Activated naive CD4-positive, alpha-beta T cell treated with anti-CD3 and anti-CD28 coated beads, Interleukin-2, amount 50 U/mL, for 24 hours (primary cell): Measurements from ENCODE around the gene GGTLC2.
"Not testable (repeated sequence)": the region's sequence is repeated elsewhere in the genome, so short reads cannot be mapped to it uniquely, and the experiment has no call there.

ENCODE experiments used
- H3K27ac Mint-ChIP-seq: one replicate; pipeline ENCODE4 v1.8.0; 2021; ENCODE audit warnings: mild to moderate bottlenecking, mixed read lengths
- H3K27me3 Mint-ChIP-seq: one replicate; pipeline ENCODE4 v1.8.0; 2021; ENCODE audit warnings: mixed read lengths
- H3K36me3 Mint-ChIP-seq: one replicate; pipeline ENCODE4 v1.8.0; 2021; ENCODE audit warnings: mixed read lengths
- H3K4me1 Mint-ChIP-seq: one replicate; pipeline ENCODE4 v1.8.0; 2021; ENCODE audit warnings: mixed read lengths
- H3K4me3 Mint-ChIP-seq: one replicate; pipeline ENCODE4 v1.8.0; 2021; ENCODE audit warnings: mild to moderate bottlenecking, mixed read lengths
- H3K9me3 Mint-ChIP-seq: one replicate; pipeline ENCODE4 v1.8.0; 2021; ENCODE audit warnings: mixed read lengths

Gene GGTLC2

GRCh38 chr22:22619765-22620414 is 24.5 kb upstream of the GGTLC2 start:
- Mint-ChIP-seq H3K4me1 (peaks cover 11% of the 10 kb centered on the region), H3K27me3 (no peaks in the 10 kb centered on the region), H3K9me3 (peaks cover 5% of the 10 kb centered on the region), H3K36me3 (no peaks in the 10 kb centered on the region), H3K4me3 (no peak overlapping the region), H3K27ac (no peak overlapping the region)

DNA sequence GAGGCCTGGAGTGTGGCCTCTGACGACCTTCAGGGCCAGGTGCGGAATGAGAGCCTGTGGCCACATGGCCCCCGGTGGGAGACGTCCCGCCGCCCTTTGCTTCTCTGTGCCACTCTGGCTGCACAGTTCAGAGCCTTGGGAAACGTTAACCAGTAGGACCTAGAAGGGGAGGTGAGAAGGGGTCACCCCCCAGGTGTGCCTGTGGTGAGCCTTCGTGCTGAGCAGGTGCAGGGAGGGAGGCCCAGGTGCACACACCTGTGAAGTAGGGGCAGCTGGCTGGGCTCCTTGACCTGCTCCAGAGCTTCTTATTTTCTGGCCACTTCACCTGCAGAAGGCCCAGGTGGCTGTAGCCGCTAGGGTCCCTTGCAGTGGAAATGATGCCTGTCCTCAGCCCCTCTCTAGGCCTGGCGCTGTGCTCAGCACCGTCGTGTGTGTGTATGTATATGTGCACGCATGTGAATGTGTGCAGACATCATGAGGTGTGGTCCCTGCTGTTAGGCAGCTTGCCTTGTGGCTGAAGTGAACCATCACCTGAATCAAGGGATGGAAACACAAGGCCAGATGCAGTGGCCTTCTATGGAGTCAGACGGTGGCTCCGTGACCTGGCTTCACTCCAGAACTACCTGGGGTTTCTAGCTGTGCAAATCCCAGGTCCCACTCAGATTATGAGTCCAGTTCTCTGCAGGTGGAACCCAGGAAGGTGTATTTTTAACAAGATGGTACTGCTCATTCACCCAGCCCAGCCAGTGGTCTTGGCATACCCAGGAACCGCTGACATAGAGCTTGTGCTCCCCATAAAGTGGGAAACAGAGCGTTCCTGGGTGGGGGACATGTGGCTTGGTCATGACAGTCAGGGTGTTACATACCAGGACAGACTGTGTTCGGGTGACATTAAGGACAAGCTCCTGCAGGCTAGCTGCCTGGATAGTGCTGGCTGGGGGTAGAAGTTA is 15.6 kb upstream of the GGTLC2 start:
- H3K4me1 Mint-ChIP-seq, H3K27me3 Mint-ChIP-seq, H3K27ac Mint-ChIP-seq, H3K36me3 Mint-ChIP-seq, H3K9me3 Mint-ChIP-seq, H3K4me3 Mint-ChIP-seq: not testable (repeated sequence)

DNA sequence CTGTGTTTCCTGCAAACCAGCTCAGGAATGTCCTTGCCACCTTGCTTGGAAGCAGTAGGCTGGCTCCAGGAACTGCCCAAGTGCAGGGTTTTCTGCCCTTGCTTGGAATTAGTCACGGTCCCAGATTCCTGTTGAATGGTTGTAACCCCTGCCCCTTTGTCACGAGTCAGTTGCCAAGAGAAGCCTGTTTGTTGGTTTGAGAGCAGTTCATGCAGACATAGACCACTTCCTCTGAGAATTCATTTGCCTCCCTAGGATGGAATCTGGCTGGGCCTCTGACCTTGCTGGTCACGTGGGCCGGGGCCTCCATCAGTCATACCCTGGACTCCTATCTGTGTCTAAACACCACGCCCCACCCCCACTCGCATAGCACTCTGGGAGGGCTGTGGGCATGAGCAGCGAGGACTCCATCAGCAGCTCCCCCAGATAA is 13.2 kb upstream of the GGTLC2 start:
- not testable (repeated sequence) for H3K9me3 Mint-ChIP-seq, H3K27me3 Mint-ChIP-seq, H3K36me3 Mint-ChIP-seq, H3K4me1 Mint-ChIP-seq, H3K27ac Mint-ChIP-seq, H3K4me3 Mint-ChIP-seq

GRCh38 chr22:22632226-22632625 is 12.2 kb upstream of the GGTLC2 start:
- not testable (repeated sequence) for H3K9me3 Mint-ChIP-seq, H3K4me1 Mint-ChIP-seq, H3K27ac Mint-ChIP-seq, H3K4me3 Mint-ChIP-seq, H3K27me3 Mint-ChIP-seq, H3K36me3 Mint-ChIP-seq

DNA sequence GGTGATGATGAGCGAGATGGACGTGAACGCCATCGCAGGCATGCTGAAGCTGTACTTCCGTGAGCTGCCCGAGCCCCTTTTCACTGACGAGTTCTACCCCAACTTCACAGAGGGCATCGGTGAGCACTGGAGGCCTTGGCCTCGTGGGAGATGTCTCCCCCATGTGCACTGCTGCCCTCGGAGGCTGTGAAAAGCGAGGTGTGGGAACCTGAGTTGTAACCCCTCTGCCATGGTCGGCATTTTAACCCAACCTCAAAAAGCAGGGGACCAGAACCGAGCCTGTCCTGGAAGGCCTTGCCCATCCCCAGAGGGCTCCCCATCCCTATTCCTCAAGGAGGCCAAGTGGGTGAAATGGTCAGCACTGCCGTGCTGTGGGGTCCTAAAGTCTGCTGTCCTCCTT is 10.9 kb upstream of the GGTLC2 start:
- H3K36me3 Mint-ChIP-seq, H3K27me3 Mint-ChIP-seq, H3K4me3 Mint-ChIP-seq, H3K4me1 Mint-ChIP-seq, H3K27ac Mint-ChIP-seq, H3K9me3 Mint-ChIP-seq: not testable (repeated sequence)

DNA sequence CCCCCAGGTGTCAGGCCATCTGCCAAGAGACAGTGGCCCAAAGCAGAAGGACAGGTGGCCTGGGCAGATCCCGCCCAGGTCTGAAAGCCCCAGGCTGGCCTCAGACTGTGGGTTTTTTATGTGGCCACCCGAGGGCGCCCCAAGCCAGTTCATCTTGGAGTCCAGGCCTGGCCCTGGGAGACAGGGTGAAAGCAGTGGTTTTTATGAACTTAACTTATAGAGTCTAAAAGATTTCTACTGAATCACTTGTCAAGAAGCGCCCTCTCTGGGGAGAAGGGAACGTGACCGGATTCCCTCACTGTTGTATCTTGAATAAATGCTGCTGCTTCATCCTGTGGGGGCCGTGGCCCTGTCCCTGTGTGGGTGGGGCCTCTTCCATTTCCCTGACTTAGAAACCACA is 8.2 kb upstream of the GGTLC2 start:
- not testable (repeated sequence) for H3K36me3 Mint-ChIP-seq, H3K4me3 Mint-ChIP-seq, H3K27me3 Mint-ChIP-seq, H3K4me1 Mint-ChIP-seq, H3K27ac Mint-ChIP-seq, H3K9me3 Mint-ChIP-seq

GRCh38 chr22:22638313-22638712 is 6.1 kb upstream of the GGTLC2 start:
- H3K4me1 Mint-ChIP-seq, H3K27me3 Mint-ChIP-seq, H3K9me3 Mint-ChIP-seq, H3K27ac Mint-ChIP-seq, H3K4me3 Mint-ChIP-seq, H3K36me3 Mint-ChIP-seq: not testable (repeated sequence)

GRCh38 chr22:22642255-22642654 is 2.2 kb upstream of the GGTLC2 start:
- not testable (repeated sequence) for H3K36me3 Mint-ChIP-seq, H3K4me3 Mint-ChIP-seq, H3K27me3 Mint-ChIP-seq, H3K4me1 Mint-ChIP-seq, H3K9me3 Mint-ChIP-seq, H3K27ac Mint-ChIP-seq

DNA sequence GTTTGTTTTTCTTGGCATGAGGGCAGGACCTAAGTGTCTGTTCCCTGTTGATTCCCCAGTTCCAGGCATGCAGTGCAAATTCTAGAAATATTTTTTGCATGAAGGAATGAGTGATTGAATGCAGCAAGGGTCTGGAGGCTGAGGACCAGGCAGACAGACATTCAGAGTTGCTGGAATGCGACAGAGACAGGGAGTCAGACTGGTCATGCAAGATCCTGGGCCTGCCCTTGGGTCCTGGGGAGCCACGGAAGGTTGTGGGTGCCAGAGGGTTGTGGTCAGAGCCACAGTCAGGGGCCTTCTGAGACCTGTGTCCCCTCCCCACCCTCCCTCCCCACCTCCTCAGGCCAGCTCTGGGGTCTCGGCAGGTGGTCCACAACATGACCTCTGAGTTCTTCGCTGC is 1.6 kb downstream of the GGTLC2 start:
- not testable (repeated sequence) for H3K4me1 Mint-ChIP-seq, H3K27ac Mint-ChIP-seq, H3K9me3 Mint-ChIP-seq, H3K4me3 Mint-ChIP-seq, H3K27me3 Mint-ChIP-seq, H3K36me3 Mint-ChIP-seq

GRCh38 chr22:22647952-22648351 is 3.5 kb downstream of the GGTLC2 start:
- H3K36me3 Mint-ChIP-seq, H3K27me3 Mint-ChIP-seq, H3K9me3 Mint-ChIP-seq, H3K27ac Mint-ChIP-seq, H3K4me1 Mint-ChIP-seq, H3K4me3 Mint-ChIP-seq: not testable (repeated sequence)

DNA sequence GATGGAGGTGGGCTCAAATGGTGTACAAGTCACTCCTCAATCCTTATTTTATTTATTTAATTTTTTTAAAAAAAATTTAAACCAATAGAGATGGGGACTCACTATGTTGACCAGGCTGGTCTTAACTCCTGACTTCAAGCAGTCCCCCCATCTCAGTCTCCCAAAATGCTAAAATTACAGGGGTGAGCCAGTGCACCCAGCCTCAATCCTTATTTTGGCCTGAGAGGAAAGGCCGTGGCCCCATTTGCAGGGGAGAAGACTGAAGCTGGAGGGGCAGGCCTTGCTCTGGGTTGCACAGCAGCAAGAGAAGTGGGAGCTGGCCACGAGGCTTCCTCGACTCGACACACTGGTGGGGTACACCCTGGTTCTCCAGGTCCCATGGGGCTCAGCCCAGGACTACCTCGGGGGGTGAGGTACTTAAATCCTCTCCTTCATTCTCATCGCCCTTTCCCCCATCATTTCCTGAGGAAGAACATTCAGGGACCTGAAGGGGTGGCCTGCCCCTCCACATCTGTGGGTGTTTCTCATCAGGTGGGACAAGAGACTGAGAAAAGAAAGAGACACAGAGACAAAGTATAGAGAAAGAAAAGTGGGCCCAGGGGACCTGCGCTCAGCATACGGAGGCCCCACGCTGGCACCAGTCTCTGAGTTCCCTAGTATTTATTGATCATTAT is 4.6 kb downstream of the GGTLC2 start:
- not testable (repeated sequence) for H3K9me3 Mint-ChIP-seq, H3K4me1 Mint-ChIP-seq, H3K36me3 Mint-ChIP-seq, H3K4me3 Mint-ChIP-seq, H3K27me3 Mint-ChIP-seq, H3K27ac Mint-ChIP-seq

GRCh38 chr22:22649761-22650160 is 5.3 kb downstream of the GGTLC2 start:
- not testable (repeated sequence) for H3K27me3 Mint-ChIP-seq, H3K27ac Mint-ChIP-seq, H3K9me3 Mint-ChIP-seq, H3K36me3 Mint-ChIP-seq, H3K4me3 Mint-ChIP-seq
- H3K4me1 Mint-ChIP-seq = peaks cover 14% of the 10 kb centered on the region

- H3K9me3 Mint-ChIP-seq, H3K27me3 Mint-ChIP-seq, H3K4me3 Mint-ChIP-seq, H3K27ac Mint-ChIP-seq, H3K36me3 Mint-ChIP-seq: not testable (repeated sequence)
- H3K4me1 Mint-ChIP-seq = peaks cover 21% of the 10 kb centered on the region
Observed at GRCh38 chr22:22650398-22650797, 6.0 kb downstream of the GGTLC2 start.

GRCh38 chr22:22650803-22651515 is 6.5 kb downstream of the GGTLC2 start:
- H3K27me3 Mint-ChIP-seq, H3K4me3 Mint-ChIP-seq, H3K27ac Mint-ChIP-seq, H3K36me3 Mint-ChIP-seq, H3K9me3 Mint-ChIP-seq: not testable (repeated sequence)
- H3K4me1 Mint-ChIP-seq = peaks cover 26% of the 10 kb centered on the region

GRCh38 chr22:22651593-22651992 is 7.2 kb downstream of the GGTLC2 start:
- peaks cover 26% of the 10 kb centered on the region for H3K4me1 Mint-ChIP-seq
- not testable (repeated sequence) for H3K9me3 Mint-ChIP-seq, H3K4me3 Mint-ChIP-seq, H3K36me3 Mint-ChIP-seq, H3K27ac Mint-ChIP-seq, H3K27me3 Mint-ChIP-seq

DNA sequence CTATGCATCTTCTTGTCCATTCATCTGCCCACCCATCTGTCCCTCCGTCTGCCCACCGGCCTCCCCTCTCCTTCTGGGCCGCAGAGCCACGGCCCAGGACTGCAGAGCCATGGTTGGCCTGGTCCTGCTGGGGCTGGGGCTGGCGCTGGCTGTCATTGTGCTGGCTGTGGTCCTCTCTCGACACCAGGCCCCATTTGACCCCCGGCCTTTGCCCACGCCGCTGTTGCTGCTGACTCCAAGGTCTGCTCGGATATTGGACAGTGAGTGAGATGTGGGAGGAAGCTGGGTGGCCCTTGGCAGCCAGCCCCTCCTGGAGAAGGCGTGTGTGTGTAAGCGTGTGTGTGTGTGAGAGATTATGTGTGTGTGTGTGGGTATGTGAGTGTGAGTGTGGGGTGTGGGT is 7.7 kb downstream of the GGTLC2 start:
- not testable (repeated sequence) for H3K36me3 Mint-ChIP-seq, H3K27me3 Mint-ChIP-seq, H3K4me3 Mint-ChIP-seq, H3K27ac Mint-ChIP-seq, H3K9me3 Mint-ChIP-seq
- H3K4me1 Mint-ChIP-seq = peaks cover 26% of the 10 kb centered on the region
